ENCODE measurements around the gene FLYWCH1. TPM values are rescaled to one million over a fixed set of nuclear protein-coding genes. Genes with fewer than 3 reads are reported as not detected.

FLYWCH1 gene
- total and polyA plus RNA-seq, 9 of the 15 experiments (the other 6 are each of a cell fraction or from before 2014, with no cell fraction given) = 0.18 to 33.6 (median 11.3) TPM

- TF ChIP-seq, protein P1, sequence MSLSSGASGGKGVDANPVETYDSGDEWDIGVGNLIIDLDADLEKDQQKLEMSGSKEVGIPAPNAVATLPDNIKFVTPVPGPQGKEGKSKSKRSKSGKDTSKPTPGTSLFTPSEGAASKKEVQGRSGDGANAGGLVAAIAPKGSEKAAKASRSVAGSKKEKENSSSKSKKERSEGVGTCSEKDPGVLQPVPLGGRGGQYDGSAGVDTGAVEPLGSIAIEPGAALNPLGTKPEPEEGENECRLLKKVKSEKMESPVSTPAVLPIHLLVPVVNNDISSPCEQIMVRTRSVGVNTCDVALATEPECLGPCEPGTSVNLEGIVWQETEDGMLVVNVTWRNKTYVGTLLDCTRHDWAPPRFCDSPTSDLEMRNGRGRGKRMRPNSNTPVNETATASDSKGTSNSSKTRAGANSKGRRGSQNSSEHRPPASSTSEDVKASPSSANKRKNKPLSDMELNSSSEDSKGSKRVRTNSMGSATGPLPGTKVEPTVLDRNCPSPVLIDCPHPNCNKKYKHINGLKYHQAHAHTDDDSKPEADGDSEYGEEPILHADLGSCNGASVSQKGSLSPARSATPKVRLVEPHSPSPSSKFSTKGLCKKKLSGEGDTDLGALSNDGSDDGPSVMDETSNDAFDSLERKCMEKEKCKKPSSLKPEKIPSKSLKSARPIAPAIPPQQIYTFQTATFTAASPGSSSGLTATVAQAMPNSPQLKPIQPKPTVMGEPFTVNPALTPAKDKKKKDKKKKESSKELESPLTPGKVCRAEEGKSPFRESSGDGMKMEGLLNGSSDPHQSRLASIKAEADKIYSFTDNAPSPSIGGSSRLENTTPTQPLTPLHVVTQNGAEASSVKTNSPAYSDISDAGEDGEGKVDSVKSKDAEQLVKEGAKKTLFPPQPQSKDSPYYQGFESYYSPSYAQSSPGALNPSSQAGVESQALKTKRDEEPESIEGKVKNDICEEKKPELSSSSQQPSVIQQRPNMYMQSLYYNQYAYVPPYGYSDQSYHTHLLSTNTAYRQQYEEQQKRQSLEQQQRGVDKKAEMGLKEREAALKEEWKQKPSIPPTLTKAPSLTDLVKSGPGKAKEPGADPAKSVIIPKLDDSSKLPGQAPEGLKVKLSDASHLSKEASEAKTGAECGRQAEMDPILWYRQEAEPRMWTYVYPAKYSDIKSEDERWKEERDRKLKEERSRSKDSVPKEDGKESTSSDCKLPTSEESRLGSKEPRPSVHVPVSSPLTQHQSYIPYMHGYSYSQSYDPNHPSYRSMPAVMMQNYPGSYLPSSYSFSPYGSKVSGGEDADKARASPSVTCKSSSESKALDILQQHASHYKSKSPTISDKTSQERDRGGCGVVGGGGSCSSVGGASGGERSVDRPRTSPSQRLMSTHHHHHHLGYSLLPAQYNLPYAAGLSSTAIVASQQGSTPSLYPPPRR (CRISPR knock-in tag; IDR thresholded peaks at IDR 0.05; ENCODE audit: borderline replicate concordance) = peak; percentile 86; the same call in 1 of the 2 replicates
- TF ChIP-seq ZHX1 (conservative IDR thresholded peaks at IDR 0.05; ENCODE audit: low read length) (no peak), XRCC3 (IDR thresholded peaks at IDR 0.05) (no peak), KLF1 (tag; IDR thresholded peaks at IDR 0.05) (peak; percentile 44), NFATC3 (IDR thresholded peaks at IDR 0.05) (no peak), NFE2 (IDR thresholded peaks at IDR 0.05; ENCODE audit: low read depth) (no peak)
- TF ChIP-seq, protein P2, sequence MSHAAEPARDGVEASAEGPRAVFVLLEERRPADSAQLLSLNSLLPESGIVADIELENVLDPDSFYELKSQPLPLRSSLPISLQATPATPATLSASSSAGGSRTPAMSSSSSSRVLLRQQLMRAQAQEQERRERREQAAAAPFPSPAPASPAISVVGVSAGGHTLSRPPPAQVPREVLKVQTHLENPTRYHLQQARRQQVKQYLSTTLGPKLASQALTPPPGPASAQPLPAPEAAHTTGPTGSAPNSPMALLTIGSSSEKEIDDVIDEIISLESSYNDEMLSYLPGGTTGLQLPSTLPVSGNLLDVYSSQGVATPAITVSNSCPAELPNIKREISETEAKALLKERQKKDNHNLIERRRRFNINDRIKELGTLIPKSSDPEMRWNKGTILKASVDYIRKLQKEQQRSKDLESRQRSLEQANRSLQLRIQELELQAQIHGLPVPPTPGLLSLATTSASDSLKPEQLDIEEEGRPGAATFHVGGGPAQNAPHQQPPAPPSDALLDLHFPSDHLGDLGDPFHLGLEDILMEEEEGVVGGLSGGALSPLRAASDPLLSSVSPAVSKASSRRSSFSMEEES (CRISPR knock-in tag; IDR thresholded peaks at IDR 0.05) = no peak
Observed at GRCh38 chr16:2968738-2969544, 57.2 kb downstream of the FLYWCH1 start, which contains the start of gene PAQR4 (continued).

Measured in K562 (cell line).